ENCODE data around the gene DMD.

- no peak for TF ChIP-seq MAX (IDR thresholded peaks at IDR 0.05)
- no peak for TF ChIP-seq NFIC (IDR thresholded peaks at IDR 0.05; ENCODE audit: low read length)
- TF ChIP-seq TGIF2 (CRISPR knock-in tag; IDR thresholded peaks at IDR 0.05), result no peak
- no peak for TF ChIP-seq BRCA1 (CRISPR knock-in tag; IDR thresholded peaks at IDR 0.05)
- TF ChIP-seq YY1 (IDR thresholded peaks at IDR 0.05; ENCODE audit: insufficient read depth, insufficient replicate concordance, low read depth, low read length), result no peak
- TF ChIP-seq NR2F2 (IDR thresholded peaks at IDR 0.05; ENCODE audit: borderline replicate concordance, low read depth), result no peak
- TF ChIP-seq ZNF10 (CRISPR knock-in tag; IDR thresholded peaks at IDR 0.05; ENCODE audit: borderline replicate concordance, low read depth), result no peak
- no peak for TF ChIP-seq AFF4 (CRISPR knock-in tag; IDR thresholded peaks at IDR 0.05)
- no peak for TF ChIP-seq POLR2A (IDR thresholded peaks at IDR 0.05; ENCODE audit: insufficient read depth in 1 of 2, low read depth in 2 of 2, low read length in 2 of 2)
- no peak for TF ChIP-seq MTA1 (CRISPR knock-in tag; IDR thresholded peaks at IDR 0.05; ENCODE audit: borderline replicate concordance)
- no peak for TF ChIP-seq SP1 (IDR thresholded peaks at IDR 0.05)
- no peak for TF ChIP-seq SP1 (CRISPR knock-in tag; IDR thresholded peaks at IDR 0.05)
- no peak for TF ChIP-seq MXI1 (IDR thresholded peaks at IDR 0.05; ENCODE audit: borderline replicate concordance, low read depth, low read length)
These were observed 628.6 kb downstream of the DMD start for GRCh38 chrX:32582729-32583128.

Measured in HepG2 (cell line).